Stomach (tissue), 9 donors: ENCODE measurements around the gene RIMBP2. TPM values are rescaled to one million over a fixed set of nuclear protein-coding genes. Genes with fewer than 3 reads are reported as not detected.

Experiments
- DNase-seq, 2 donors: peaks; one replicate each; pipeline versions ENCODE4 v3.0.0 to v3.0.0-alpha.2; 2013 to 2019
- H3K27ac ChIP-seq, 5 donors: fragments of 200-600 bp in 4 of 5; sonication (generic) in 4 of 5; one replicate each; pipeline ENCODE4 v1.5.1; 2013 to 2019; ENCODE audit warnings: mild to moderate bottlenecking in 1 of 5, moderate library complexity in 1 of 5
- H3K27me3 ChIP-seq, 3 donors: fragments of 200-600 bp; sonication (generic); one replicate each; pipeline ENCODE4 v1.5.1; 2017 to 2019; ENCODE audit warnings: mixed run types in 1 of 3
- H3K36me3 ChIP-seq, 4 donors: fragments of 200-600 bp; sonication (generic); 1 replicate in 3 of 4; 2 replicates in 1 of 4; pipeline ENCODE4 v1.5.1; 2016 to 2019
- H3K4me1 ChIP-seq, 4 donors: fragments of 200-600 bp; sonication (generic); one replicate each; pipeline ENCODE4 v1.5.1; 2016 to 2019
- H3K4me3 ChIP-seq, 4 donors: fragments of 200-600 bp; sonication (generic) in 3 of 4; one replicate each; pipeline ENCODE4 v1.5.1; 2016 to 2019; ENCODE audit warnings: mild to moderate bottlenecking in 1 of 4
- H3K9me3 ChIP-seq, 4 donors: fragments of 200-600 bp; sonication (generic); one replicate each; pipeline ENCODE4 v1.5.1; 2016 to 2019
- EP300 ChIP-seq: sonication (generic); formaldehyde crosslinking; IDR thresholded peaks from one replicate; pipeline ENCODE4 v1.6.1; 2017; ENCODE audit warnings: antibody characterized with exemption
- POLR2A ChIP-seq, 4 donors: fragments of 450-650 bp; IDR thresholded peaks; one replicate each; pipeline ENCODE4 v1.6.1; 2016; ENCODE audit warnings: antibody characterized with exemption in 4 of 4, control low read depth in 2 of 4, mild to moderate bottlenecking in 1 of 4, moderate library complexity in 1 of 4
- POLR2AphosphoS5 ChIP-seq, 3 donors: sonication (generic); formaldehyde crosslinking; IDR thresholded peaks; one replicate each; pipeline ENCODE4 v1.6.1; 2016; ENCODE audit warnings: antibody characterized with exemption in 3 of 3
- WGBS, 5 donors: extraction: QIAGEN DNeasy Blood & Tissue Kit in 3 of 5; methylation state at CpG; one replicate each; pipeline versions ENCODE4 v1.1.5 to v1.1.7; 2013 to 2018; 5-methylcytosine and 5-hydroxymethylcytosine counted together
- intact Hi-C: fragments of 100-400 bp; cut with DNase I; formaldehyde crosslinking; loops from one replicate; pipeline ENCODE4 v1.15.1; 2023; ENCODE audit warnings: low total_unique reads
- polyA plus RNA-seq, 3 donors: library from polyadenylated mRNA; stranded (reverse); fragments of 200-250 nt; gene quantifications; one replicate each; pipeline ENCODE4 v1.2.3, GENCODE V29; 2013
- total RNA-seq, 5 donors: library from RNA; depleted of rRNA; stranded (reverse); fragments of >200 nt; gene quantifications; one replicate each; pipeline versions ENCODE4 v1.1.0 to v1.2.3, GENCODE V29; 2014 to 2016
- TF ChIP-seq, protein P1 (sequence below), 7 experiments: fragments of 450-650 bp in 4 of 7; fragments of 200-600 bp in 3 of 7; sonication (generic) in 3 of 7; IDR thresholded peaks; one replicate each; pipeline ENCODE4 v1.5.1; 2016 to 2019; ENCODE audit warnings: antibody characterized with exemption in 7 of 7, control low read depth in 2 of 7, mild to moderate bottlenecking in 1 of 7
- donor health status: healthy with polysubstance abuse.
- donor health status: Bipolar disorder and iron deficiency.
- donor health status: healthy.

The RIMBP2 gene
- total and polyA plus RNA-seq, 8 donors, result 0.75 to 44.6 (median 5.6) TPM

DNA sequence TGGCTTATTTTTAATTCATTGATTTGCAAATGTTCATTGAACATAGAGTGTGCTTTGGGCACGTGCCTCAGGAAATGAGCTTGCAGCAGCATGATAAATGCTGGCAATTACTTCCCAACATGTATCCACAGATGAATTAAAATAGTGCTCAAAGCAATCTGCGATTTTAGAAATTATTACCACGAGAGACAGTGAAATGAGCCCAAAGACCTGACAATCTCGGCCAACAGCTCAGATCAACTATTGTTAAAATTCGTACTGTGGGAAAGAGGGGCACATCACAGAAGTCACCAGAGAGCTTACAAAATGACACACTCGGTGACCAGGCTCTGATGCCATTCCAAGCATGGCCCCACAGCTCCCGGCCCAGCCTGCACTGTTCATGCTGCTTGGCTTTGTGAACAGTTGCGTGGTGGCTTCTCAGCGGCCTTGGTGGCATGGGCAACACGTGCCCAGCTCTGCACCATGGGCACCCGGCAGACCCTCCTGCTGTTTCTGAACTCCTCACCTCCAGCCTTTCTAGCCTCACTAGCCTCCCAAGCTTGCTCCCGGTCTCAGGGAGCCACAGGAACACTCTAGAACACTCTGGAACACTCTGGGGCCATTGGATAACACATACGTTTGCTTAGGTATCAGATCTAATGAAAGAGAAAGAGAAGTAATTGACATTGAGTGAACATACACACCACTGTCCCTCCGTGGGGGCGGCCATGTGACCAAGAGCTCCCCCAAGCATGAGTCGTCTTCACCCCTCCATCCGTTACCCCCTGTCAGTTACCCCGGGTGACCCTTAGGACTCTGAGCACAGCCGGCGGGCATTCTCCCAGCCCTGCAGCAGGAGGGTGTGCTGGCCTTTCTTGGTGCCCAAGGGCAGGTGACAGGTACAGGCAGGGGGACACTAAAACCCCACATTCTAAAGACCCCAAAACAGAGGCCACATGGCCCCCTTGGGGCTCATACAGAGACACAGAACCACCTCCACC, 28.0 kb downstream of the RIMBP2 start:
- Histone ChIP-seq H3K27me3 (peaks cover 0 to 42% (median 0%) of the 10 kb centered on the region in 3 donors), H3K4me3 (no peak overlapping the region), H3K4me1 (no peaks in the 10 kb centered on the region), H3K36me3 (no peaks in the 10 kb centered on the region), H3K27ac (no peak overlapping the region), H3K9me3 (peaks cover 0 to 5% (median 0%) of the 10 kb centered on the region in 4 donors)
- TF ChIP-seq EP300 (no peak), POLR2A (IDR thresholded peaks at IDR 0.05) (no peak), POLR2AphosphoS5 (IDR thresholded peaks at IDR 0.05) (no peak)
- TF ChIP-seq, protein P1, sequence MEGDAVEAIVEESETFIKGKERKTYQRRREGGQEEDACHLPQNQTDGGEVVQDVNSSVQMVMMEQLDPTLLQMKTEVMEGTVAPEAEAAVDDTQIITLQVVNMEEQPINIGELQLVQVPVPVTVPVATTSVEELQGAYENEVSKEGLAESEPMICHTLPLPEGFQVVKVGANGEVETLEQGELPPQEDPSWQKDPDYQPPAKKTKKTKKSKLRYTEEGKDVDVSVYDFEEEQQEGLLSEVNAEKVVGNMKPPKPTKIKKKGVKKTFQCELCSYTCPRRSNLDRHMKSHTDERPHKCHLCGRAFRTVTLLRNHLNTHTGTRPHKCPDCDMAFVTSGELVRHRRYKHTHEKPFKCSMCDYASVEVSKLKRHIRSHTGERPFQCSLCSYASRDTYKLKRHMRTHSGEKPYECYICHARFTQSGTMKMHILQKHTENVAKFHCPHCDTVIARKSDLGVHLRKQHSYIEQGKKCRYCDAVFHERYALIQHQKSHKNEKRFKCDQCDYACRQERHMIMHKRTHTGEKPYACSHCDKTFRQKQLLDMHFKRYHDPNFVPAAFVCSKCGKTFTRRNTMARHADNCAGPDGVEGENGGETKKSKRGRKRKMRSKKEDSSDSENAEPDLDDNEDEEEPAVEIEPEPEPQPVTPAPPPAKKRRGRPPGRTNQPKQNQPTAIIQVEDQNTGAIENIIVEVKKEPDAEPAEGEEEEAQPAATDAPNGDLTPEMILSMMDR (IDR thresholded peaks at IDR 0.05), result no peak
- WGBS, 5 donors, result 75 to 82% (median 80%) methylated on average over 19 to 20 of the region's 20 CpGs
- intact Hi-C loops, result no loop called here
- no peak for DNase-seq

DNA sequence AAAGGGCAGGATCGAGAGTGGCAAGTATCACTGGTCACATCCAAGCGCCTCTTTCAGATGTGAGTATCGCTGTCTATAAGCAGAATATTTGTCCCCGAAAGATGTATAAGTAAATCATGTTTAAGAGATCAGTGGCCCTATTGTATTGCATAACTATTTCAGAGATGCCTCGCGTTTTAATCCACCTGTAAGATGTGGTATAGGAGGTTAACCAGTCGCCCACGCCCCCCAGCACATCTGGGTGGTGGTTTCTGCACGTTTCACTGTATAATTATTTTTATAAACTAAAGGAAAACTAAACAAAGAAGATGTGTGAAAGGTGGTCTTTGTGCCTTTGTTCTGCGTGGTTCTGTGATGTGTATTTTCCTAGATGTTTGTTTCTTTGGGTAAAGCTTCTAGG, 28.9 kb downstream of the RIMBP2 start:
- 63 to 74% (median 72%) methylated on average over 10 of the region's 10 CpGs for WGBS, 5 donors

GRCh38 chr12:130686511-130686991, 29.5 kb downstream of the RIMBP2 start:
- H3K27me3 ChIP-seq, result peaks cover 0 to 46% (median 0%) of the 10 kb centered on the region in 3 donors
- no peak overlapping the region for H3K27ac ChIP-seq
- H3K9me3 ChIP-seq, result peaks cover 0 to 5% (median 0%) of the 10 kb centered on the region in 4 donors
- WGBS, 5 donors, result 42 to 64% (median 54%) methylated on average over 26 to 32 of the region's 32 CpGs
- no peaks in the 10 kb centered on the region for H3K36me3 ChIP-seq
- TF ChIP-seq, protein P1 (IDR thresholded peaks at IDR 0.05), result no peak
- TF ChIP-seq POLR2AphosphoS5 (IDR thresholded peaks at IDR 0.05), result no peak
- TF ChIP-seq EP300, result no peak
- no peak for TF ChIP-seq POLR2A (IDR thresholded peaks at IDR 0.05)
- intact Hi-C loops, result no loop called here
- H3K4me1 ChIP-seq, result no peaks in the 10 kb centered on the region
- DNase-seq, result peak in 1 of 2 donors; percentile 18
- H3K4me3 ChIP-seq, result no peak overlapping the region

More for the DNA sequence above, 28.9 kb downstream of the RIMBP2 start:
- intact Hi-C loops, result no loop called here
- Histone ChIP-seq H3K4me3 (no peak overlapping the region), H3K4me1 (no peaks in the 10 kb centered on the region), H3K9me3 (peaks cover 0 to 5% (median 0%) of the 10 kb centered on the region in 4 donors), H3K27ac (no peak overlapping the region), H3K36me3 (no peaks in the 10 kb centered on the region), H3K27me3 (peaks cover 0 to 46% (median 0%) of the 10 kb centered on the region in 3 donors)
- TF ChIP-seq, protein P1 (IDR thresholded peaks at IDR 0.05), result no peak
- TF ChIP-seq EP300 (no peak), POLR2A (IDR thresholded peaks at IDR 0.05) (no peak), POLR2AphosphoS5 (IDR thresholded peaks at IDR 0.05) (no peak)
- DNase-seq, result no peak

DNA sequence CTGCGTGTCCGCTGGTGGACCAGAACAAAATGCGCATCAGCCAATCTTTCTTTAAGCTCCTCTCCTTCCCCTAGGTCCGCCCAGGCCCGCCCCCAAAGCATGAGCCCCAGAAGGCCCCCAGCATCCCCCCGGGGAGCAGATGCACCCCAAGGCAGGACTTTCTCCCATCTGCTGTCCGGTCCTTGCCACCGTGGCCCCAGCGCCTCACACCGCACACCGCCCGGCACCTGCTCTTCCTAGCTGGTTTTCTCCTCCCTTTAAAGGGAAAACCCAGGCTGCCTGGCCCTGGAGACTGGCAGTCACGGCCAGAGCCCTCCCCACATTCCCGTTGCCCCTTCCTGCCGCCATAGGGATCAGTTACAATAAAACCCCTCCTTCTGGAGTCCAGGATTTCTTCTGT, 30.2 kb downstream of the RIMBP2 start:
- peaks cover 0 to 44% (median 0%) of the 10 kb centered on the region in 3 donors for H3K27me3 ChIP-seq
- peaks cover 0 to 5% (median 0%) of the 10 kb centered on the region in 4 donors for H3K9me3 ChIP-seq
- no peak for TF ChIP-seq POLR2A (IDR thresholded peaks at IDR 0.05)
- TF ChIP-seq, protein P1 (IDR thresholded peaks at IDR 0.05), result no peak
- TF ChIP-seq POLR2AphosphoS5 (IDR thresholded peaks at IDR 0.05), result no peak
- no peak for TF ChIP-seq EP300
- H3K4me3 ChIP-seq, result no peak overlapping the region
- H3K4me1 ChIP-seq, result no peaks in the 10 kb centered on the region
- no peaks in the 10 kb centered on the region for H3K36me3 ChIP-seq
- 69 to 82% (median 77%) methylated on average over 15 of the region's 15 CpGs for WGBS, 5 donors
- no peak for DNase-seq
- H3K27ac ChIP-seq, result no peak overlapping the region
- intact Hi-C loops, result no loop called here
